GM11168 (cell line): ENCODE results near the gene RNU7-1.

Experiments
- in situ Hi-C: fragments of 300-500 bp; cut with MboI; formaldehyde crosslinking; loops from one replicate; pipeline ENCODE4 v1.12.0; 2022; ENCODE audit warnings: low sequenced_read_pairs; ENCODE audit not compliant: unreplicated experiment

Gene RNU7-1

DNA sequence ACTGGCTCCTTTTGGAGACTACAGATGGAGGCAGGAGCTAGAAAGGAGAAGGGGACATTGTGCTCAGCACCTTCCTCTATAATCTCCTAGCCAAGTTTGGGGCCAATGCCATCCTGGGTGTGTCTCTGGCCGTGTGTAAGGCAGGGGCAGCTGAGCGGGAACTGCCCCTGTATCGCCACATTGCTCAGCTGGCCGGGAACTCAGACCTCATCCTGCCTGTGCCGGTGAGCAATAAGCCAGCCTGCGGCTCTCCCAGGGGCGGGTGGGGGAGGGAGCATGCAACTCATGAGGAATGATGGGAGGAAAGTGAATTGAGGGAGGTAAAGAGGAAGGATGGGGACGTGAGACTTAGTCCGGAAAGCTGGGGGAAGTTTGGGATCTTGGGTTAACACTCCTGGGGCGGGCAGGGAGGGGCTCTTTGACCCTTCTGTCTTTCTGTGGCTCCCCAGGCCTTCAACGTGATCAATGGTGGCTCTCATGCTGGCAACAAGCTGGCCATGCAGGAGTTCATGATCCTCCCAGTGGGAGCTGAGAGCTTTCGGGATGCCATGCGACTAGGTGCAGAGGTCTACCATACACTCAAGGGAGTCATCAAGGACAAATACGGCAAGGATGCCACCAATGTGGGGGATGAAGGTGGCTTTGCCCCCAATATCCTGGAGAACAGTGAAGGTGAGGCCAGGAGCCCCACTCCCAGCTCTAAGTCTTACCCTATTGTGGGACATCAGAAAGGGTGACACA lies 26.0 kb upstream of the RNU7-1 start:
- in situ Hi-C loops, result no loop called here

DNA sequence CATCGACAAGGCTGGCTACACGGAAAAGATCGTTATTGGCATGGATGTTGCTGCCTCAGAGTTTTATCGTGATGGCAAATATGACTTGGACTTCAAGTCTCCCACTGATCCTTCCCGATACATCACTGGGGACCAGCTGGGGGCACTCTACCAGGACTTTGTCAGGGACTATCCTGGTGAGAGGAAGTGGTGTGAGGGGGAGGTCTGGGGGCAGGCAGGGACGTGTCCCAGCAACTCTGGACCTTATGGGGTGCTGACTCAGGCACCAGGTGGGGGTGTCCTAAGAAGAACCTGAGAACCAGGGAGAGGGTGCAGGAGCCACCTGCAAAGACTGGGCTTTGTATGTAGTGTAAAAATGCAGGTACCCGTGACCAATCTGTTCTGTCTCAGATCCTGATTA lies 24.0 kb upstream of the RNU7-1 start:
- in situ Hi-C loops, result no loop called here

DNA sequence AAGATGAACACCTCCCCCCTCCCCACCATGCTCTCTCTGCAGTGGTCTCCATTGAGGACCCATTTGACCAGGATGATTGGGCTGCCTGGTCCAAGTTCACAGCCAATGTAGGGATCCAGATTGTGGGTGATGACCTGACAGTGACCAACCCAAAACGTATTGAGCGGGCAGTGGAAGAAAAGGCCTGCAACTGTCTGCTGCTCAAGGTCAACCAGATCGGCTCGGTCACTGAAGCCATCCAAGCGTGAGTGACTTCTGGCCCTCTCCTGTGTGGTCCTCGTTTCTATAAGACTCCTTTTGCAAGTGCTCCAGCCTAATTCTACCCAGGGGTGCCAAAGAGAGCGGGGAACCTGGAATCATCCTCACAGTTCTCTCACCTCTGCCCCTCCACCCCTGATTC lies 22.1 kb upstream of the RNU7-1 start:
- in situ Hi-C loops, result no loop called here

DNA sequence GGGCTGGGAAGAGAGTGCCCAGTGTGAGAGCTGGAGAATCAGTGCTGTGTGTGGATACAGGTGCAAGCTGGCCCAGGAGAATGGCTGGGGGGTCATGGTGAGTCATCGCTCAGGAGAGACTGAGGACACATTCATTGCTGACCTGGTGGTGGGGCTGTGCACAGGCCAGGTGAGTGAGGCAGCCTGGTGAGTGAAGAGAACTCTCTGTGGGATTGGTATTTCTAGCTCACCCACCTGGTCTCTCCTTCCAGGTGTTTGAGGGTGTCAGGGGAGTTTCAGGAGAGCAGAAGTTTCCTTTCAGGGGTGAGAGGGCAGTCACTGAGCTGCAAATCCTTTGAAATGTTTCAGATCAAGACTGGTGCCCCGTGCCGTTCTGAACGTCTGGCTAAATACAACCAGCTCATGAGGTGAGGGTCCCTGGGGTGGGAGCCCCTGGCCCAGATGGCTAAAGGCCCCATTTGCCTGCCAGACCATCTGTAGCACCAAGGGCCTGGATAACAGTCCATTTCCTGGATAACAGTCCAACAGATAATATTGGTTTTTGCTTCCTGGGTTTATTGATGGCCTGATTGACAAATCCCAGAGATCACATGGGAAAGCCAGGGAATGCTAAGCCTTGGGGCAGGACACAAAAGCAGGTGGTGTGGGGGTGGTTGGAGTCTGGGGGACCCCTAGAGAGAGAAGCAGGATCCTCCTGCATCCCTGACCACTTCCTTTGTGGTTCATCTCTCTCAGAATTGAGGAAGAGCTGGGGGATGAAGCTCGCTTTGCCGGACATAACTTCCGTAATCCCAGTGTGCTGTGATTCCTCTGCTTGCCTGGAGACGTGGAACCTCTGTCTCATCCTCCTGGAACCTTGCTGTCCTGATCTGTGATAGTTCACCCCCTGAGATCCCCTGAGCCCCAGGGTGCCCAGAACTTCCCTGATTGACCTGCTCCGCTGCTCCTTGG lies 21.3 kb upstream of the RNU7-1 start:
- in situ Hi-C loops, result no loop called here

DNA sequence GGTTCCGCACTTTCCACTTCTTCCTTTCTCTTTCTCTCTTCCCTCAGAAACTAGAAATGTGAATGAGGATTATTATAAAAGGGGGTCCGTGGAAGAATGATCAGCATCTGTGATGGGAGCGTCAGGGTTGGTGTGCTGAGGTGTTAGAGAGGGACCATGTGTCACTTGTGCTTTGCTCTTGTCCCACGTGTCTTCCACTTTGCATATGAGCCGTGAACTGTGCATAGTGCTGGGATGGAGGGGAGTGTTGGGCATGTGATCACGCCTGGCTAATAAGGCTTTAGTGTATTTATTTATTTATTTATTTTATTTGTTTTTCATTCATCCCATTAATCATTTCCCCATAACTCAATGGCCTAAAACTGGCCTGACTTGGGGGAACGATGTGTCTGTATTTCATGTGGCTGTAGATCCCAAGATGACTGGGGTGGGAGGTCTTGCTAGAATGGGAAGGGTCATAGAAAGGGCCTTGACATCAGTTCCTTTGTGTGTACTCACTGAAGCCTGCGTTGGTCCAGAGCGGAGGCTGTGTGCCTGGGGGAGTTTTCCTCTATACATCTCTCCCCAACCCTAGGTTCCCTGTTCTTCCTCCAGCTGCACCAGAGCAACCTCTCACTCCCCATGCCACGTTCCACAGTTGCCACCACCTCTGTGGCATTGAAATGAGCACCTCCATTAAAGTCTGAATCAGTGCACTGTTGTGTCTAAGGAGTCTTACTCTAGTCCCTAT lies 20.4 kb upstream of the RNU7-1 start:
- in situ Hi-C loops, result no loop called here

DNA sequence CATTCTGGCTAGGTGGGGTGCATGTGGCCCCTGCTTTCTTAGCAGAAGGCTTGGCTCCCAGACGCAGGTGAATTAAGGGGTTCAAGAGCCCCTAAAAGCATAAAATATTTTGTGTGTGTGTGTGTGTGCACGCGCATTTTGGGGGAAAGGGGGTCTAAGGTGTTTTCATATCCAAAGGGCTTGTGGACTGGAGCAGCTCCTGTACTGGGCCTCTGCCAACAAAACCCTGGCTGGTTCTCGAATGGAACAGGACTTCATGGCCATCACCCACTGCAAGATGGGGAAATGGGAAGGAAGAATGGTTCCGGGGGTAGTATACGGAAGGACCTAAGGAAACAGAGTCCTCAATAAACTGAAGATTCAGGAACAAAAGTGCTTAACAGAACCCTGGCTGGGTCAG lies 19.8 kb upstream of the RNU7-1 start:
- in situ Hi-C loops, result no loop called here

DNA sequence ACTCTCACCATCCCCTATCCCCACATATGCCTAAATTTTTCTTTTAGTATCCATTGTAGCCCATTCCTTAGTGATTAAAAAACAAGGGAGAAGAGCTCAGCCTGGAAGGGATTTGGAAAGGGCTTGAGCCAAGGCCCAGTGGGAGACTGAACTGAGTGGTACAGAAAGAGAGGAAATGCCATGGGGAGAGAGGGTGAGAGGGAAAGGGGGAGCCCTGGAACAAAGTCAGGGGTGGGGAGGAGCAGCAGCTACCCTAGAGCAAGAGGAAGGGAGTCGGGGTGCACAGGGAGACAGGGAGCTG lies 18.4 kb upstream of the RNU7-1 start:
- in situ Hi-C loops, result no loop called here

DNA sequence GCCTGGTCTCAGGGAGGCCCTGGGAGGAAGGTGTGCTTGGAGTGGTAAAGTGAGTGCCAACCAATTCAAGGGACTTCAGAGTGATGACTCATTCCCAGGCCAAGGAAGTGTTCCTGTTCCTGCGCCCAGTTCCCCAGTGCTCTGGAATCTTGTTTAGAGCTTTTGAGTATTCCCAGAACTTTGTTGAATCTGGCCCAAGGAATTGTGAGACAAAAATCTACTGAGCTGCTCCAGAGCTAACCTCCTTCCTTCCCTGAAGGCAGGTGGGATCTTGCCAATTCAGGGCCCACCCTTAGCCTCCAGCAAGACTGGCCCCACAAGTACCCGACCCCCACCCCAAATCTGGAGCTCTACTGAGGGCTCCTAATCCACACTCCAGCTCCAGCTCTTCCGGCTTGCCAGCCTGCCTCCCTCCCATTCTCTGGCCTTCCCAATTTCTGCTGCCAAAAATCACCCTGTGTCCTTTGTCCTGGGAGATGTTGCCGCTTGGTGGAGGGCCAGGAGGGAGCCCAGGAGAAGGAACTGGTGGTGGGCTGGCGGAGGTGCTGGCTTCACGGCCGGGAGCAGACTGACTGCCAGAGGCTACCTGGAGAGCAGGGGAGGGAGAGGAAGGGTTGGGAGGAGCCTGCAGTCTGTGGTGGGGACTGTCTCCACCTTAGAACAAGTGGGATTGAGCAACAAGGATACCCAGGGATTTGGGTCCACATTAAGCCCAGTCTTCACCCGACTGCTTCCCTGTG lies 17.9 kb upstream of the RNU7-1 start:
- in situ Hi-C loops, result no loop called here

DNA sequence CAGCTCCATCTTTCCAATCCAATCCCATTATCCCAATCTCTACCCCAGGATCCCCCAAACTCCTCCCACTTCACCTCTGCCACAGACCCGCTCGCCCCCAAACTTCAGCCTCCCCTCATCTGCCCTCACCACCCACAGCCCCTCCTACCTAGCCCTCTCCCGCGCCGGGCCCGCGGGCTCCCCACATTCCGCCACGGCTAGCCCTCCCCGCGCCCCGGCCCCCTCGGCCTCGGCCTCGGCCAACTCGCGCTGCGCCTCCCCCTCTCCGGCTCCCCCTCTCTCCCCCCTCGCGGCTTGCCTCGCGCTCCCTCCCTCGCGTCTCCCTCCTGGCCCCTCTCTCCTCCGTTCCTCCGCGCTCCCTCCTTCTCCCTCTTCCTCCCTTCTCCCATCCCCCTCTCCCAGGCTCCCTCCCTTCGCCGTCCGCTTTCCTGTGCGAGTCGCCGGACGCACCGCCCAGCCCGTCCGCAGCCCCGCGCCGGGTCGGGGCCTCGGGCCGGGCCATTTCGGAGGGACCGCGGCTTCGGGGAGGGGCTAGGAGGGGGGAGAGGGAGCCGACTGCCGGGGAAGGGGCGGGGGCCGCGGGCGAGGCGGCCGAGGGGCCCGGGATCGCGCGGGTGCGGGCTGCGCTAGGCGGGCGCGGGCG lies 16.1 kb upstream of the RNU7-1 start, which contains the start of gene ATN1:
TSS of gene ATN1 (plus strand) at position 581 of the 643 bp plus-strand sequence. CDS start 6,043 bp downstream, outside the sequence.
- in situ Hi-C loops, result no loop called here

DNA sequence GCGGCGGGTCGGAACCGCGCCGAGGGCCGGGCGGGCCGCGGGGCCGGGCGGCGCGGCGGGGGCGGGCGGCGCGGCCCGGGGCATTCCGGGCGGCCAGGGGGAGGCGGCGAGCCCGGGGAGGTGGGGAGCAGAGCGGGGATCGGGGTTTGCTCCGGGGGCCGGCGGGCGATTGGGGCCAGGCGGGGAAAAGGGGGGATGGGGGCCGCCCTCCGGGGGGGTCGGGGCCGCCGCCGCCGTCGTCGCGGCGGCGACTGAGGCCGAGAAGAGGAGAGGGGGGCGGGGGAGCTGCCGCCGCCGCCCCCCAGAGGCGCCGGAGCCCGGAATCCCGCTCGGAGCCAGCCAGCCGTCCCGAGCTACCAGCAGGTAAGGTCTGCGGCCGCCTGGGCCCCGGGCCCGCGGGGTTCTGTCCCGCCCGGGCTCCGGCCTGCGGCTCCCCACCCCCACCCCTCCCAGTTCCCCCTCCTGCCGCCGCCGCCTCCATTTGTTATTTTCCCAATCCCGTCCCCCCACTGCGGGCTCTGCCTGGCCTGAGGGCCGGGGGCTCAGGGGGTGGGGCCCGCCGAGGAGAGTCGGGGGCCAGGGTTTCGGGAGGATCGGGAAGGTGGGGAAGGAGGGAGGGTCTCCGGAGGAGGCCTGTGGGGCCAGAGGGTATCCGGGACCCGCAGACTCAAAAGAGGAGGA lies 15.5 kb upstream of the RNU7-1 start:
- in situ Hi-C loops, result no loop called here

DNA sequence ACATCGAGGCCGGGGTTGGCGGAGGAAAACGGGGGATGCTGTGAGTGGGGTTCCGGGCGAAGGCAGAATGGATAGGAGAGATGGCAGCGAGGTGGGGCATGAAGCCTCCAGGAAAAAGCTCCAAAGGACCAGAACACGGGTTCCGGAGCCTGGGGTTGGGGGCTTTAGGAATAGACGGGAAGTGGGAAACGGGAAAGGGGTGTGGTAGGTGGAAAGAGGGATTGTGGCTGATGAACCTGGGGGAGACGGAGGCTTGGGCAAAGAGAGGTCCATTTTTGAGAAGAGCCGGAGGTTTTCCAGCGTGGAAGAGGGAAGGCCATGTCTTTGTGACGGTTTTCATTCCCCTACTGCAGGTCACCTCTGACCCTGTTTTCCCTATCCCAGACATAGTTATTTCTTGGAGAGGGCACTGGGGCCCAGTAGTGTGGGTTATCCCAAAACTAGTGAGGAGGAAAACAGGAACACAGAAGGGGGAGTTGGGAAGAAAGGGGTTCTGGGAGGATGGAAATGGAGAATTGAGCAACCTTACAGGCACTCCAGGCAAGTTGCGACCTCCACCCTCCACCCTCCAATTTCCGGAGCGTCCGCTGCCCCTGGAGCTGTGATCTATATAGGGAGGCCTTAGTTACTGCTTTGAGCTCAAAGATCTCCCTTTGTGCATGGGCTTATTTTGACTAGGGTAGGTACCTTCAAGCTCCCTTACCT lies 14.8 kb upstream of the RNU7-1 start:
- in situ Hi-C loops, result no loop called here

DNA sequence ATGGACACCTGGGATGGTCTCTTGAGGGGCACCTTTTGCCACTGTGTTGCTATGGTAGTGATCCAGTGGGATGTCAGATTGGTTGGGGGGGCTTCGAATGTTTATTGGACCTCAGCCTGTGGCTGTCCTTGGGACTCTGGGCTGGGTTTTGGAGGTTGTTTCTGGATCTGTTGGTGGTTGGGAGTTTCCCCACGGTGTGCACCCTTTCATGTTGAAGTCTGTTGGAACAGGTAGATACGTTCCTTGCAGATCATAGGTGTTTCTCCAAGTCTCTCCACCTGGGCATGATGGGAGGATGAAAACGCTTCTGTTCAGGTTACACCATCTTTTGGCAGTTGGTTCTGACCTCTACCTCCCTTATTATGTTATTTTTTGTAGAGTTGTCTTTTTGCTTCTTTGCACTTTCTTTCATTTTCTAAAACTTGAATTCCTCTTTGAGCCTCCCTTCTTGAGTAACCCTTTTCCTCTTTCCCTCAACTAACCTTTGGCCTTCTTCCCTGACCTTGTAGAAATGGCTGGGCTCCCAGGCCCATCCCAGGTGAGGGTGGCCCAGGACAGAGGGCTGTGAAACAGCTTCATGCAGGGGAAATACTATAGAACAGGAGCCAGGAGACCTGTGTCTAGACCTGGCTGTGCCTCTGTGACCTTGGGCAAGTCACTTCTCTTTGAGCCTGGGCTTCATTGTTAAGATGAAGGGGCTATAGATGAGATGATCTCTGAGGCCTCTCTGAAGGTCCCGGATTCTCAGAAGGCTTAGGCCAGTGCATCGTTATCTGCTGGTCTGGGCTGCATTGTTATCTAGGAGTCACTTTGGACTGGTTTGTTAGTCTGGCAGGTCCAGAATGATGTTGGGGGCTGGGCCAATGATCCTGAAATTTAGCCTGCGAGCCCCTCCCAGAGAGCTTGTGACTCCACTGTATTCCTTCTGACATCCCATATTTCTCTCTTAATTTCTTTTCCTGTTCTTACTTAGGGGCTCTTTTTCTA lies 13.9 kb upstream of the RNU7-1 start:
- in situ Hi-C loops, result no loop called here

DNA sequence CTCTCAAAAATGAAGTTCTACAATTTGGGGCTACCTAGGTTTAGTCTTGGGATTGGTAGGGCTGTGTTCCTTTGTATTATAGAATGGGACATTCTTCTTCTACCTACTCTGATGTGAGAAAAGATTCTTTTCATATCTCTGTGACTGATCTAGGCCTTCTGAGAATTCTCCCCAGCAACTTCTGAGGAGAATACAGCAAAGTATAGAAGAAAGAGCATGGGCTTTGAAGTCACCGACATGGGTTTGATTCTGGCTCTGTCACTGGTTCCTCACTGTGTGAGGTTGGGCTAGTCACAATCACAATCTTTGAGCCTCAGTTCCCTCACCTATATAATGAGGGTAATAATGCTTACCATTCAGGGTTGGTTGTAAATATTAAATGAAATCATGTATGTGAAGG lies 10.8 kb upstream of the RNU7-1 start:
- in situ Hi-C loops, result no loop called here

DNA sequence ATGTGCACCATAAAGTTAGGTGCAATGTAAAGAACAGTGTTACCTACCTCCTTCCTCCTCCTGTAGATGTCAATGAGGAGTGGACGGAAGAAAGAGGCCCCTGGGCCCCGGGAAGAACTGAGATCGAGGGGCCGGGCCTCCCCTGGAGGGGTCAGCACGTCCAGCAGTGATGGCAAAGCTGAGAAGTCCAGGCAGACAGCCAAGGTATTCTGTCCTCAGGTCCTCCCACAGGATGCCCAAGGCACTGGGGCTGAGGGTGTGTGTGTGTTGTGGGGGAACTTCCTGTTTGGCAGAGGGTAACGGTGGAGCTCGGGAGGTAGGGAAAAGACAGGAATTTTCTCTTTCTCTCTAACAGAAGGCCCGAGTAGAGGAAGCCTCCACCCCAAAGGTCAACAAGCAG lies 9.5 kb upstream of the RNU7-1 start:
- in situ Hi-C loops, result no loop called here

DNA sequence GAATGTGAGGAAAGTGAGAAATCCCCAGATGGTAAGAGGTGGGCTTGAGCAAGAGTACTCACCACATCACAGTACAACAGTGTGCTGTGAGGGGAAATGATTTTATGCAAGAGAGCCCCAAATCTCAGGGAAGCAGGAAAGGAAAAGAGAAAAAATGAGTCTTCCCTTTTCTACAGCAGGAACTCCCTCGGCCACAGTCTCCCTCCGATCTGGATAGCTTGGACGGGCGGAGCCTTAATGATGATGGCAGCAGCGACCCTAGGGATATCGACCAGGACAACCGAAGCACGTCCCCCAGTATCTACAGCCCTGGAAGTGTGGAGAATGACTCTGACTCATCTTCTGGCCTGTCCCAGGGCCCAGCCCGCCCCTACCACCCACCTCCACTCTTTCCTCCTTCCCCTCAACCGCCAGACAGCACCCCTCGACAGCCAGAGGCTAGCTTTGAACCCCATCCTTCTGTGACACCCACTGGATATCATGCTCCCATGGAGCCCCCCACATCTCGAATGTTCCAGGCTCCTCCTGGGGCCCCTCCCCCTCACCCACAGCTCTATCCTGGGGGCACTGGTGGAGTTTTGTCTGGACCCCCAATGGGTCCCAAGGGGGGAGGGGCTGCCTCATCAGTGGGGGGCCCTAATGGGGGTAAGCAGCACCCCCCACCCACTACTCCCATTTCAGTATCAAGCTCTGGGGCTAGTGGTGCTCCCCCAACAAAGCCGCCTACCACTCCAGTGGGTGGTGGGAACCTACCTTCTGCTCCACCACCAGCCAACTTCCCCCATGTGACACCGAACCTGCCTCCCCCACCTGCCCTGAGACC lies 8.0 kb upstream of the RNU7-1 start:
- in situ Hi-C loops, result no loop called here

DNA sequence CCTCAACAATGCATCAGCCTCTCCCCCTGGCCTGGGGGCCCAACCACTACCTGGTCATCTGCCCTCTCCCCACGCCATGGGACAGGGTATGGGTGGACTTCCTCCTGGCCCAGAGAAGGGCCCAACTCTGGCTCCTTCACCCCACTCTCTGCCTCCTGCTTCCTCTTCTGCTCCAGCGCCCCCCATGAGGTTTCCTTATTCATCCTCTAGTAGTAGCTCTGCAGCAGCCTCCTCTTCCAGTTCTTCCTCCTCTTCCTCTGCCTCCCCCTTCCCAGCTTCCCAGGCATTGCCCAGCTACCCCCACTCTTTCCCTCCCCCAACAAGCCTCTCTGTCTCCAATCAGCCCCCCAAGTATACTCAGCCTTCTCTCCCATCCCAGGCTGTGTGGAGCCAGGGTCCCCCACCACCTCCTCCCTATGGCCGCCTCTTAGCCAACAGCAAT lies 7.4 kb upstream of the RNU7-1 start:
- in situ Hi-C loops, result no loop called here
